Measurements from ENCODE around the gene HSBP1. TPM values are rescaled to one million over a fixed set of nuclear protein-coding genes. Genes with fewer than 3 reads are reported as not detected.

The HSBP1 gene
- total and polyA plus RNA-seq, 2 of the 13 experiments (the other 11 are each of a cell fraction or from before 2014, with no cell fraction given): 249 to 292 TPM

DNA sequence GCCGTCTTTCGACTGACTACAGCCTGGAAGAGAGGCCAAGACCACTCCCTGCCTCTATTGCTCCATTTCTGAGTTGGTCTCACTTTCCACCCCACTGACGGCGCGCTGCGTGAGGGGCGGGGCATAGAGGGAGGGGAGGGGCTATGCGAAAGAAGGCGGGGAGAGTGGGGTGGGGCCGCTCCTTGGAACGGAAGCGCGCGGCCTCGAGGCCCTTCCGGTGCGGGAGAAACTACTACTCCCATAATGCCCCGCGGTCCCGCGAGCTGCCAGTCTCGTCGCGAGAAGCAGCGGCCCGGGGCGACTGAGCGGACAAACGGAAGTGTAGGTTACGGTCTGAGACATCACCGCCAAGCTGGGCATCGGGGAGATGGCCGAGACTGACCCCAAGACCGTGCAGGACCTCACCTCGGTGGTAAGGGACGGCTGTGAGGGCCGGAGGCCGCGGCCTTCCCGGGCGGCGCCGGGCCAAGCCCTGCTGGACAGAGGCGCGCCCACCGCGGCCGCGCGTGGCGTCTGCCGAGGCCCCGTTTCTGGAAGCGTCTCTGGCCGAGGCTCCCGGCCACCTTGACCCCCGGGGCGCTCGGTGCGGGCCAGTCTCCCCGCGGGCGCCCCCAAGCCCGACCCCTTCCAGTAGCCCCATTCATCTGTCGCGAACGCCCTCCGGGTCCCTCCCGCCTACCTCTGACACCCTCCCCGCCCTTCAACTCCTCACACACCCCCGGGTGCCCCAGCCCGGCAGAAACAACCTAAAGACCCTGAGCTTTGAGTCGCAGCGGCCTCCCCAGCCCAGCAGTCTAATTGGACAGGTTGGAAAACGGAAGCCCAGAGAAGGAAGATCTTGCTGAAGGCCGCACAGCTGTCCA is at the start of gene HSBP1 (continued):
- TF ChIP-seq KDM3A (CRISPR knock-in tag; IDR thresholded peaks at IDR 0.05; ENCODE audit: low read depth) (no peak), ZNF605 (CRISPR knock-in tag; IDR thresholded peaks at IDR 0.05) (no peak), ZNF7 (CRISPR knock-in tag; IDR thresholded peaks at IDR 0.05) (no peak), MEIS1 (CRISPR knock-in tag; IDR thresholded peaks at IDR 0.05; ENCODE audit: borderline replicate concordance) (peak; percentile 61; the same call in 1 of the 2 replicates), FOXA3 (CRISPR knock-in tag; IDR thresholded peaks at IDR 0.05) (peak; percentile 48), PBX2 (CRISPR knock-in tag; IDR thresholded peaks at IDR 0.05) (no peak), SYNCRIP (IDR thresholded peaks at IDR 0.05; ENCODE audit: insufficient read depth, low read depth, low read length) (no peak), CCAR2 (optimal IDR thresholded peaks at IDR 0.05; ENCODE audit: low read depth, low read length) (no peak), MBNL3 (CRISPR knock-in tag; conservative IDR thresholded peaks at IDR 0.05) (no peak), ZNF782 (CRISPR knock-in tag; IDR thresholded peaks at IDR 0.05; ENCODE audit: borderline replicate concordance) (no peak; the same call in 1 of the 2 replicates), CENPBD1 (CRISPR knock-in tag; IDR thresholded peaks at IDR 0.05; ENCODE audit: borderline replicate concordance, low read depth) (no peak), GTF2F1 (IDR thresholded peaks at IDR 0.05; ENCODE audit: low read length) (no peak), CEBPG (CRISPR knock-in tag; IDR thresholded peaks at IDR 0.05) (no peak), SIX1 (CRISPR knock-in tag; IDR thresholded peaks at IDR 0.05; ENCODE audit: borderline replicate concordance) (no peak; the same call in 1 of the 2 replicates), DR1 (CRISPR knock-in tag; IDR thresholded peaks at IDR 0.05) (0 out of 2 replicates have a peak, but pooled peaks have one; percentile 47), SAP130 (CRISPR knock-in tag; IDR thresholded peaks at IDR 0.05; ENCODE audit: low read depth) (peak; percentile 89), ZSCAN29 (CRISPR knock-in tag; conservative IDR thresholded peaks at IDR 0.05) (no peak), RBM39 (IDR thresholded peaks at IDR 0.05; ENCODE audit: low read depth, low read length, poor library complexity, severe bottlenecking) (peak; percentile 77), GATAD1 (CRISPR knock-in tag; IDR thresholded peaks at IDR 0.05) (peak; percentile 85), PCBP2 (optimal IDR thresholded peaks at IDR 0.05; ENCODE audit: low read depth, low read length, poor library complexity, severe bottlenecking) (no peak)
- TF ChIP-seq, protein P1, sequence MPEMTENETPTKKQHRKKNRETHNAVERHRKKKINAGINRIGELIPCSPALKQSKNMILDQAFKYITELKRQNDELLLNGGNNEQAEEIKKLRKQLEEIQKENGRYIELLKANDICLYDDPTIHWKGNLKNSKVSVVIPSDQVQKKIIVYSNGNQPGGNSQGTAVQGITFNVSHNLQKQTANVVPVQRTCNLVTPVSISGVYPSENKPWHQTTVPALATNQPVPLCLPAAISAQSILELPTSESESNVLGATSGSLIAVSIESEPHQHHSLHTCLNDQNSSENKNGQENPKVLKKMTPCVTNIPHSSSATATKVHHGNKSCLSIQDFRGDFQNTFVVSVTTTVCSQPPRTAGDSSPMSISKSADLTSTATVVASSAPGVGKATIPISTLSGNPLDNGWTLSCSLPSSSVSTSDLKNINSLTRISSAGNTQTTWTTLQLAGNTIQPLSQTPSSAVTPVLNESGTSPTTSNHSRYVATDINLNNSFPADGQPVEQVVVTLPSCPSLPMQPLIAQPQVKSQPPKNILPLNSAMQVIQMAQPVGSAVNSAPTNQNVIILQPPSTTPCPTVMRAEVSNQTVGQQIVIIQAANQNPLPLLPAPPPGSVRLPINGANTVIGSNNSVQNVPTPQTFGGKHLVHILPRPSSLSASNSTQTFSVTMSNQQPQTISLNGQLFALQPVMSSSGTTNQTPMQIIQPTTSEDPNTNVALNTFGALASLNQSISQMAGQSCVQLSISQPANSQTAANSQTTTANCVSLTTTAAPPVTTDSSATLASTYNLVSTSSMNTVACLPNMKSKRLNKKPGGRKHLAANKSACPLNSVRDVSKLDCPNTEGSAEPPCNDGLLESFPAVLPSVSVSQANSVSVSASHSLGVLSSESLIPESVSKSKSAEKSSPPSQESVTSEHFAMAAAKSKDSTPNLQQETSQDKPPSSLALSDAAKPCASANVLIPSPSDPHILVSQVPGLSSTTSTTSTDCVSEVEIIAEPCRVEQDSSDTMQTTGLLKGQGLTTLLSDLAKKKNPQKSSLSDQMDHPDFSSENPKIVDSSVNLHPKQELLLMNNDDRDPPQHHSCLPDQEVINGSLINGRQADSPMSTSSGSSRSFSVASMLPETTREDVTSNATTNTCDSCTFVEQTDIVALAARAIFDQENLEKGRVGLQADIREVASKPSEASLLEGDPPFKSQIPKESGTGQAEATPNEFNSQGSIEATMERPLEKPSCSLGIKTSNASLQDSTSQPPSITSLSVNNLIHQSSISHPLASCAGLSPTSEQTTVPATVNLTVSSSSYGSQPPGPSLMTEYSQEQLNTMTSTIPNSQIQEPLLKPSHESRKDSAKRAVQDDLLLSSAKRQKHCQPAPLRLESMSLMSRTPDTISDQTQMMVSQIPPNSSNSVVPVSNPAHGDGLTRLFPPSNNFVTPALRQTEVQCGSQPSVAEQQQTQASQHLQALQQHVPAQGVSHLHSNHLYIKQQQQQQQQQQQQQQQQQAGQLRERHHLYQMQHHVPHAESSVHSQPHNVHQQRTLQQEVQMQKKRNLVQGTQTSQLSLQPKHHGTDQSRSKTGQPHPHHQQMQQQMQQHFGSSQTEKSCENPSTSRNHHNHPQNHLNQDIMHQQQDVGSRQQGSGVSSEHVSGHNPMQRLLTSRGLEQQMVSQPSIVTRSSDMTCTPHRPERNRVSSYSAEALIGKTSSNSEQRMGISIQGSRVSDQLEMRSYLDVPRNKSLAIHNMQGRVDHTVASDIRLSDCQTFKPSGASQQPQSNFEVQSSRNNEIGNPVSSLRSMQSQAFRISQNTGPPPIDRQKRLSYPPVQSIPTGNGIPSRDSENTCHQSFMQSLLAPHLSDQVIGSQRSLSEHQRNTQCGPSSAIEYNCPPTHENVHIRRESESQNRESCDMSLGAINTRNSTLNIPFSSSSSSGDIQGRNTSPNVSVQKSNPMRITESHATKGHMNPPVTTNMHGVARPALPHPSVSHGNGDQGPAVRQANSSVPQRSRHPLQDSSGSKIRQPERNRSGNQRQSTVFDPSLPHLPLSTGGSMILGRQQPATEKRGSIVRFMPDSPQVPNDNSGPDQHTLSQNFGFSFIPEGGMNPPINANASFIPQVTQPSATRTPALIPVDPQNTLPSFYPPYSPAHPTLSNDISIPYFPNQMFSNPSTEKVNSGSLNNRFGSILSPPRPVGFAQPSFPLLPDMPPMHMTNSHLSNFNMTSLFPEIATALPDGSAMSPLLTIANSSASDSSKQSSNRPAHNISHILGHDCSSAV (CRISPR knock-in tag; IDR thresholded peaks at IDR 0.05; ENCODE audit: borderline replicate concordance): no peak
